Activated T-cell treated with anti-CD3 and anti-CD28 coated beads, Interleukin-2, amount 50 U/mL, for 72 hours (primary cell): ENCODE results near the gene CLIC1. TPM values are rescaled to one million over a fixed set of nuclear protein-coding genes. Genes with fewer than 3 reads are reported as not detected.
"Not testable (repeated sequence)": the region's sequence is repeated elsewhere in the genome, so short reads cannot be mapped to it uniquely, and the experiment has no call there.

Experiments used
- ATAC-seq, 2 donors: fragments of 150-1000 bp; cut with Tn5 transposase; replicated peaks in 1 of 2; 2 replicates each; pipeline ENCODE4 v1.10.0; 2021; ENCODE audit warnings: moderate library complexity in 2 of 2, mild to moderate bottlenecking in 1 of 2
- DNase-seq, 2 donors: peaks; one replicate each; pipeline ENCODE4 v3.0.0; 2021 to 2022; ENCODE audit warnings: mixed read lengths in 1 of 2
- H3K27ac Mint-ChIP-seq: one replicate; pipeline ENCODE4 v1.8.0; 2022; ENCODE audit warnings: mild to moderate bottlenecking, moderate library complexity, mixed read lengths
- H3K27me3 Mint-ChIP-seq: one replicate; pipeline ENCODE4 v1.8.0; 2022; ENCODE audit warnings: low read depth, mixed read lengths
- H3K36me3 Mint-ChIP-seq, 2 donors: one replicate each; pipeline ENCODE4 v1.8.0; 2022; ENCODE audit warnings: mixed read lengths in 2 of 2, mild to moderate bottlenecking in 1 of 2; ENCODE audit not compliant: insufficient read depth in 2 of 2
- H3K4me1 Mint-ChIP-seq: one replicate; pipeline ENCODE4 v1.8.0; 2022; ENCODE audit warnings: low read depth, mixed read lengths
- H3K4me3 Mint-ChIP-seq, 2 donors: one replicate each; pipeline ENCODE4 v1.8.0; 2022; ENCODE audit warnings: mild to moderate bottlenecking in 2 of 2, mixed read lengths in 2 of 2, moderate library complexity in 2 of 2
- H3K9me3 Mint-ChIP-seq, 2 donors: one replicate each; pipeline ENCODE4 v1.8.0; 2022; ENCODE audit warnings: mixed read lengths in 2 of 2
- total RNA-seq, 2 donors: library from RNA; stranded (reverse); gene quantifications; one replicate each; pipeline ENCODE4 v1.2.3, GENCODE V29; 2022

Gene CLIC1
- total RNA-seq, 2 donors from 2014 or later = 253 to 318 TPM

- H3K4me3 Mint-ChIP-seq = no peak overlapping the region
- ATAC-seq (no peak), DNase-seq (no peak)
- H3K4me1 Mint-ChIP-seq = peaks cover 13% of the 10 kb centered on the region
- no peaks in the 10 kb centered on the region for H3K9me3 Mint-ChIP-seq
- H3K36me3 Mint-ChIP-seq = no peaks in the 10 kb centered on the region
- H3K27ac Mint-ChIP-seq = no peak overlapping the region
- peaks cover 6% of the 10 kb centered on the region for H3K27me3 Mint-ChIP-seq
Measured at GRCh38 chr6:31718265-31718664, 18.1 kb downstream of the CLIC1 start.

GRCh38 chr6:31717499-31718222, 18.7 kb downstream of the CLIC1 start:
- no peaks in the 10 kb centered on the region for H3K36me3 Mint-ChIP-seq
- peaks cover 6% of the 10 kb centered on the region for H3K27me3 Mint-ChIP-seq
- no peaks in the 10 kb centered on the region for H3K9me3 Mint-ChIP-seq
- ATAC-seq = no peak
- no peak for DNase-seq
- no peak overlapping the region for H3K4me3 Mint-ChIP-seq
- no peak overlapping the region for H3K27ac Mint-ChIP-seq
- peaks cover 11% of the 10 kb centered on the region for H3K4me1 Mint-ChIP-seq

- Mint-ChIP-seq H3K9me3 (no peaks in the 10 kb centered on the region), H3K27ac (no peak within 1 kb of the TSS), H3K4me3 (no peak within 1 kb of the TSS), H3K4me1 (peaks cover 15% of the 10 kb centered on the region), H3K27me3 (peaks cover 6% of the 10 kb centered on the region), H3K36me3 (no peaks in the 10 kb centered on the region)
- ATAC-seq (no peak), DNase-seq (no peak)
Measured at GRCh38 chr6:31715022-31715958, 21.0 kb downstream of the CLIC1 start, which contains the start of gene LY6G6D. Gene LY6G6D (plus strand): TSS chr6:31715348. CDS start chr6:31715356, 8 bp downstream.

GRCh38 chr6:31713991-31714684, 22.2 kb downstream of the CLIC1 start:
- DNase-seq = no peak

GRCh38 chr6:31713465-31713864, 22.9 kb downstream of the CLIC1 start:
- Mint-ChIP-seq H3K4me3 (no peak overlapping the region), H3K4me1 (peaks cover 15% of the 10 kb centered on the region), H3K9me3 (no peaks in the 10 kb centered on the region), H3K27ac (no peak overlapping the region), H3K36me3 (no peaks in the 10 kb centered on the region), H3K27me3 (peaks cover 6% of the 10 kb centered on the region)
- ATAC-seq (no peak), DNase-seq (no peak)

More at GRCh38 chr6:31713991-31714684, 22.2 kb downstream of the CLIC1 start:
- Mint-ChIP-seq H3K27ac (no peak overlapping the region), H3K9me3 (no peaks in the 10 kb centered on the region), H3K4me1 (peaks cover 15% of the 10 kb centered on the region), H3K4me3 (no peak overlapping the region), H3K27me3 (peaks cover 6% of the 10 kb centered on the region), H3K36me3 (no peaks in the 10 kb centered on the region)
- no peak for ATAC-seq

GRCh38 chr6:31712296-31712695, 24.0 kb downstream of the CLIC1 start:
- H3K27ac Mint-ChIP-seq = no peak overlapping the region
- H3K9me3 Mint-ChIP-seq = no peaks in the 10 kb centered on the region
- peaks cover 15% of the 10 kb centered on the region for H3K4me1 Mint-ChIP-seq
- ATAC-seq (peak; percentile 44 to 52), DNase-seq (no peak)
- no peak overlapping the region for H3K4me3 Mint-ChIP-seq
- no peaks in the 10 kb centered on the region for H3K36me3 Mint-ChIP-seq
- peaks cover 6% of the 10 kb centered on the region for H3K27me3 Mint-ChIP-seq

GRCh38 chr6:31711233-31711632, 25.1 kb downstream of the CLIC1 start:
- Mint-ChIP-seq H3K36me3 (no peaks in the 10 kb centered on the region), H3K9me3 (no peaks in the 10 kb centered on the region), H3K4me3 (no peak overlapping the region), H3K27me3 (peaks cover 6% of the 10 kb centered on the region), H3K4me1 (peaks cover 15% of the 10 kb centered on the region), H3K27ac (no peak overlapping the region)
- DNase-seq (no peak), ATAC-seq (peak in 1 of 2 donors; percentile 38)

- no peak overlapping the region for H3K27ac Mint-ChIP-seq
Measured at GRCh38 chr6:31710523-31711219, 25.7 kb downstream of the CLIC1 start.

GRCh38 chr6:31709157-31709556, 27.2 kb downstream of the CLIC1 start:
- not testable (repeated sequence) for H3K4me3 Mint-ChIP-seq, H3K9me3 Mint-ChIP-seq, ATAC-seq, H3K27ac Mint-ChIP-seq, H3K27me3 Mint-ChIP-seq, DNase-seq, H3K36me3 Mint-ChIP-seq
- peaks cover 12% of the 10 kb centered on the region for H3K4me1 Mint-ChIP-seq

More at GRCh38 chr6:31710523-31711219, 25.7 kb downstream of the CLIC1 start:
- Mint-ChIP-seq H3K4me3 (peak overlapping the region in 1 of 2 donors; percentile 20), H3K4me1 (peaks cover 15% of the 10 kb centered on the region), H3K9me3 (no peaks in the 10 kb centered on the region), H3K27me3 (peaks cover 6% of the 10 kb centered on the region), H3K36me3 (no peaks in the 10 kb centered on the region)
- DNase-seq (no peak), ATAC-seq (no peak)

GRCh38 chr6:31708224-31708623, 28.1 kb downstream of the CLIC1 start:
- Mint-ChIP-seq H3K9me3 (no peaks in the 10 kb centered on the region), H3K27ac (no peak overlapping the region), H3K27me3 (no peaks in the 10 kb centered on the region), H3K4me3 (no peak overlapping the region), H3K36me3 (no peaks in the 10 kb centered on the region), H3K4me1 (peaks cover 17% of the 10 kb centered on the region)
- ATAC-seq (no peak), DNase-seq (no peak)

- H3K4me1 Mint-ChIP-seq = peaks cover 18% of the 10 kb centered on the region
- ATAC-seq = no peak
- no peaks in the 10 kb centered on the region for H3K27me3 Mint-ChIP-seq
- H3K36me3 Mint-ChIP-seq = peaks cover under 1% of the 10 kb centered on the region in 2 donors
- DNase-seq = no peak
- no peak overlapping the region for H3K27ac Mint-ChIP-seq
- H3K9me3 Mint-ChIP-seq = no peaks in the 10 kb centered on the region
- H3K4me3 Mint-ChIP-seq = no peak overlapping the region
Measured at GRCh38 chr6:31707701-31708100, 28.6 kb downstream of the CLIC1 start.

GRCh38 chr6:31706599-31706998, 29.7 kb downstream of the CLIC1 start, which contains the start of gene LY6G6F:
Gene LY6G6F (plus strand): TSS chr6:31706866. CDS start chr6:31706907, 41 bp downstream.
- Mint-ChIP-seq H3K4me1 (peaks cover 27% of the 10 kb centered on the region), H3K27ac (no peak within 1 kb of the TSS), H3K27me3 (no peaks in the 10 kb centered on the region), H3K36me3 (peaks cover 6% of the 10 kb centered on the region in 2 donors), H3K9me3 (no peaks in the 10 kb centered on the region), H3K4me3 (no peak within 1 kb of the TSS)
- DNase-seq = no peak
- no peak for ATAC-seq
